ENCODE data around the gene SPRR4.

Gene SPRR4

GRCh38 chr1:152970495-152970894, at the start of gene SPRR4:
Gene SPRR4 (plus strand): TSS chr1:152970648. CDS start chr1:152971891, 1,243 bp downstream.
- DNase-seq (ENCODE audit: low read depth) = no peak

- no peak for DNase-seq (ENCODE audit: low read depth)
Measured at GRCh38 chr1:152924191-152924590, 46.3 kb upstream of the SPRR4 start.

GRCh38 chr1:152926091-152926490, 44.4 kb upstream of the SPRR4 start:
- DNase-seq (ENCODE audit: low read depth) = no peak

GRCh38 chr1:152928671-152929070, 41.8 kb upstream of the SPRR4 start:
- DNase-seq (ENCODE audit: low read depth) = no peak

- DNase-seq (ENCODE audit: low read depth) = no peak
Measured at GRCh38 chr1:152932170-152932811, 38.2 kb upstream of the SPRR4 start.

- DNase-seq (ENCODE audit: low read depth) = no peak
Measured at GRCh38 chr1:152933196-152933595, 37.3 kb upstream of the SPRR4 start.

GRCh38 chr1:152940614-152941013, 29.8 kb upstream of the SPRR4 start:
- DNase-seq (ENCODE audit: low read depth) = no peak

- no peak for DNase-seq (ENCODE audit: low read depth)
Measured at GRCh38 chr1:152941037-152941711, 29.3 kb upstream of the SPRR4 start.

- no peak for DNase-seq (ENCODE audit: low read depth)
Measured at GRCh38 chr1:152942161-152942560, 28.3 kb upstream of the SPRR4 start.

GRCh38 chr1:152946248-152946647, 24.2 kb upstream of the SPRR4 start:
- DNase-seq (ENCODE audit: low read depth) = no peak

GRCh38 chr1:152946651-152947256, 23.7 kb upstream of the SPRR4 start, which contains the start of gene SPRR5:
Gene SPRR5 (plus strand): TSS chr1:152947206. CDS start chr1:152948555, 1,349 bp downstream.
- no peak for DNase-seq (ENCODE audit: low read depth)

- DNase-seq (ENCODE audit: low read depth) = no peak
Measured at GRCh38 chr1:152951711-152952110, 18.7 kb upstream of the SPRR4 start.

- DNase-seq (ENCODE audit: low read depth) = no peak
Measured at GRCh38 chr1:152953761-152954160, 16.7 kb upstream of the SPRR4 start.

GRCh38 chr1:152954436-152954835, 16.0 kb upstream of the SPRR4 start:
- no peak for DNase-seq (ENCODE audit: low read depth)

- no peak for DNase-seq (ENCODE audit: low read depth)
Measured at GRCh38 chr1:152957561-152957960, 12.9 kb upstream of the SPRR4 start.

- DNase-seq (ENCODE audit: low read depth) = no peak
Measured at GRCh38 chr1:152959273-152959672, 11.2 kb upstream of the SPRR4 start.

GRCh38 chr1:152959801-152960451, 10.5 kb upstream of the SPRR4 start:
- no peak for DNase-seq (ENCODE audit: low read depth)

GRCh38 chr1:152960452-152961044, 9.9 kb upstream of the SPRR4 start:
- DNase-seq (ENCODE audit: low read depth) = no peak

GRCh38 chr1:152961226-152961891, 9.1 kb upstream of the SPRR4 start:
- DNase-seq (ENCODE audit: low read depth) = no peak

GRCh38 chr1:152962876-152963415, 7.5 kb upstream of the SPRR4 start:
- DNase-seq (ENCODE audit: low read depth) = no peak

GRCh38 chr1:152964536-152964935, 5.9 kb upstream of the SPRR4 start:
- no peak for DNase-seq (ENCODE audit: low read depth)

GRCh38 chr1:152965853-152966252, 4.6 kb upstream of the SPRR4 start:
- DNase-seq (ENCODE audit: low read depth) = no peak

All from stimulated activated CD8-positive, alpha-beta memory T cell treated with anti-CD3 and anti-CD28 coated beads, Interleukin-15, amount 100 ng/mL, for 24 hours (primary cell).